H9 (cell line): ENCODE results near the gene SPEN. TPM values are rescaled to one million over a fixed set of nuclear protein-coding genes. Genes with fewer than 3 reads are reported as not detected.

Source experiments
- DNase-seq: peaks from one replicate; pipeline ENCODE4 v3.0.0-alpha.2; 2017
- H2AFZ ChIP-seq: one replicate; pipeline ENCODE4 v1.6.1; 2013; ENCODE audit warnings: mild to moderate bottlenecking, low read length, control low read depth, moderate library complexity
- H2AK5ac ChIP-seq: 2 replicates; pipeline ENCODE4 v1.6.1; 2013; ENCODE audit warnings: low read length, control low read depth, mixed read lengths; ENCODE audit not compliant: insufficient read length
- H2BK120ac ChIP-seq: one replicate; pipeline ENCODE4 v1.6.1; 2013; ENCODE audit warnings: low read depth, mild to moderate bottlenecking, low read length, control low read depth, inconsistent platforms; ENCODE audit not compliant: poor library complexity, severe bottlenecking
- H2BK12ac ChIP-seq: 2 replicates; pipeline ENCODE4 v1.6.1; 2013; ENCODE audit warnings: low read length, control low read depth, mixed read lengths, low read depth; ENCODE audit not compliant: insufficient read length
- H2BK15ac ChIP-seq: 2 replicates; pipeline ENCODE4 v1.6.1; 2013; ENCODE audit warnings: low read depth, low read length, control low read depth
- H2BK20ac ChIP-seq: one replicate; pipeline ENCODE4 v1.6.1; 2013; ENCODE audit warnings: low read depth, mild to moderate bottlenecking, low read length, control low read depth, inconsistent platforms; ENCODE audit not compliant: poor library complexity, severe bottlenecking
- H2BK5ac ChIP-seq: 2 replicates; pipeline ENCODE4 v1.6.1; 2013; ENCODE audit warnings: low read length, control low read depth, mixed read lengths; ENCODE audit not compliant: insufficient read length
- H3K14ac ChIP-seq: 2 replicates; pipeline ENCODE4 v1.6.1; 2013; ENCODE audit warnings: low read length, control low read depth; ENCODE audit not compliant: insufficient read depth
- H3K18ac ChIP-seq: 2 replicates; pipeline ENCODE4 v1.6.1; 2013; ENCODE audit warnings: low read depth, mild to moderate bottlenecking, mixed read lengths, low read length, control low read depth; ENCODE audit not compliant: insufficient read length
- H3K23ac ChIP-seq: 2 replicates; pipeline ENCODE4 v1.6.1; 2013; ENCODE audit warnings: low read length, control low read depth, mixed read lengths, low read depth; ENCODE audit not compliant: insufficient read length
- H3K23me2 ChIP-seq: 2 replicates; pipeline ENCODE4 v1.6.1; 2013; ENCODE audit warnings: low read depth, mild to moderate bottlenecking, mixed read lengths, low read length, control low read depth; ENCODE audit not compliant: insufficient read length, poor library complexity, severe bottlenecking
- H3K27ac ChIP-seq: 2 replicates; pipeline ENCODE4 v1.5.1; 2013; ENCODE audit warnings: low read length, control low read depth, mixed read lengths, low read depth; ENCODE audit not compliant: insufficient read length
- H3K27me3 ChIP-seq: 2 replicates; pipeline ENCODE4 v1.6.1; 2013; ENCODE audit warnings: low read length, control low read depth, inconsistent platforms; ENCODE audit not compliant: insufficient read depth
- H3K4ac ChIP-seq: 2 replicates; pipeline ENCODE4 v1.6.1; 2013; ENCODE audit warnings: low read depth, mild to moderate bottlenecking, control low read depth, inconsistent platforms, low read length, moderate library complexity
- H3K4me1 ChIP-seq: 2 replicates; pipeline ENCODE4 v1.6.1; 2013; ENCODE audit warnings: low read length, control low read depth, inconsistent platforms; ENCODE audit not compliant: insufficient read depth
- H3K4me2 ChIP-seq: 2 replicates; pipeline ENCODE4 v1.6.1; 2013; ENCODE audit warnings: low read length, control low read depth, mixed read lengths; ENCODE audit not compliant: insufficient read length, insufficient read depth
- H3K56ac ChIP-seq: 2 replicates; pipeline ENCODE4 v1.6.1; 2013; ENCODE audit warnings: low read depth, mild to moderate bottlenecking, mixed read lengths, low read length, control low read depth; ENCODE audit not compliant: insufficient read length
- H3K79me1 ChIP-seq: 2 replicates; pipeline ENCODE4 v1.6.1; 2013; ENCODE audit warnings: low read depth, mild to moderate bottlenecking, moderate library complexity, low read length, control low read depth, inconsistent platforms; ENCODE audit not compliant: insufficient read depth, poor library complexity, severe bottlenecking
- H3K79me2 ChIP-seq: 2 replicates; pipeline ENCODE4 v1.6.1; 2013; ENCODE audit warnings: low read length, control low read depth, inconsistent platforms; ENCODE audit not compliant: insufficient read depth
- H3K9ac ChIP-seq: 2 replicates; pipeline ENCODE4 v1.6.1; 2013; ENCODE audit warnings: low read length, control low read depth, mixed read lengths; ENCODE audit not compliant: insufficient read length; ENCODE audit errors: extremely low read depth
- H3K9me3 ChIP-seq: one replicate; pipeline ENCODE4 v1.6.1; 2013; ENCODE audit warnings: low read depth, low read length, inconsistent platforms; ENCODE audit not compliant: control insufficient read depth
- H3T11ph ChIP-seq: one replicate; pipeline ENCODE4 v1.6.1; 2013; ENCODE audit warnings: mild to moderate bottlenecking, low read length, control low read depth, inconsistent platforms
- H4K20me1 ChIP-seq: one replicate; pipeline ENCODE4 v1.6.1; 2013; ENCODE audit not compliant: control insufficient read depth, insufficient read length, insufficient read depth
- H4K5ac ChIP-seq: 2 replicates; pipeline ENCODE4 v1.6.1; 2013; ENCODE audit warnings: low read depth, mild to moderate bottlenecking, mixed read lengths, low read length, control low read depth; ENCODE audit not compliant: insufficient read length
- H4K8ac ChIP-seq: replicated peaks from 2 replicates; pipeline ENCODE4 v1.6.1; 2013; ENCODE audit warnings: low read length, control low read depth, mixed read lengths, low read depth; ENCODE audit not compliant: insufficient read length
- H4K91ac ChIP-seq: 2 replicates; pipeline ENCODE4 v1.6.1; 2013; ENCODE audit warnings: low read depth, mild to moderate bottlenecking, moderate library complexity, mixed read lengths, low read length, control low read depth; ENCODE audit not compliant: insufficient read length
- H3K27ac Mint-ChIP-seq, 3 experiments: 2 replicates in 2 of 3; 3 replicates in 1 of 3; pipeline ENCODE4 v1.8.0; 2020 to 2021; ENCODE audit warnings: mixed read lengths in 3 of 3, mild to moderate bottlenecking in 1 of 3, moderate library complexity in 1 of 3
- H3K27me3 Mint-ChIP-seq: 2 replicates; pipeline ENCODE4 v1.8.0; 2021; ENCODE audit warnings: low read depth, mild to moderate bottlenecking, moderate library complexity, mixed read lengths
- H3K36me3 Mint-ChIP-seq, 3 experiments: 2 replicates in 2 of 3; 3 replicates in 1 of 3; pipeline ENCODE4 v1.8.0; 2020 to 2021; ENCODE audit warnings: low read depth in 3 of 3, mixed read lengths in 3 of 3; ENCODE audit not compliant: insufficient read depth in 1 of 3
- H3K4me1 Mint-ChIP-seq, 2 experiments: 2 replicates each; pipeline ENCODE4 v1.8.0; 2020; ENCODE audit warnings: mixed read lengths in 2 of 2
- H3K4me3 Mint-ChIP-seq, 2 experiments: 2 replicates in 1 of 2; 3 replicates in 1 of 2; pipeline ENCODE4 v1.8.0; 2020 to 2021; ENCODE audit warnings: mild to moderate bottlenecking in 2 of 2, mixed read lengths in 2 of 2, moderate library complexity in 1 of 2
- H3K9me3 Mint-ChIP-seq, 2 experiments: 2 replicates in 1 of 2; 3 replicates in 1 of 2; pipeline ENCODE4 v1.8.0; 2020; ENCODE audit warnings: mild to moderate bottlenecking in 2 of 2, mixed read lengths in 2 of 2, moderate library complexity in 1 of 2
- CTCF ChIP-seq: fragments of 200-600 bp; sonication (generic); conservative IDR thresholded peaks from 3 replicates; pipeline ENCODE4 v1.8.0; 2021; ENCODE audit warnings: antibody characterized with exemption, mild to moderate bottlenecking
- WGBS: extraction: QIAGEN DNeasy Blood & Tissue Kit; methylation state at CpG from one replicate; pipeline ENCODE4 v1.1.7; 2013; ENCODE audit warnings: missing lambda C conversion rate, low lambda C conversion rate, mixed read lengths; ENCODE audit not compliant: insufficient read length; ENCODE audit errors: extremely low coverage; 5-methylcytosine and 5-hydroxymethylcytosine counted together
- total RNA-seq: library from RNA; stranded (reverse); gene quantifications from 2 replicates; pipeline ENCODE4 v1.2.1, GENCODE V29; 2021

The SPEN gene
- total RNA-seq, 1 experiment from 2014 or later: 59.6 TPM

DNA sequence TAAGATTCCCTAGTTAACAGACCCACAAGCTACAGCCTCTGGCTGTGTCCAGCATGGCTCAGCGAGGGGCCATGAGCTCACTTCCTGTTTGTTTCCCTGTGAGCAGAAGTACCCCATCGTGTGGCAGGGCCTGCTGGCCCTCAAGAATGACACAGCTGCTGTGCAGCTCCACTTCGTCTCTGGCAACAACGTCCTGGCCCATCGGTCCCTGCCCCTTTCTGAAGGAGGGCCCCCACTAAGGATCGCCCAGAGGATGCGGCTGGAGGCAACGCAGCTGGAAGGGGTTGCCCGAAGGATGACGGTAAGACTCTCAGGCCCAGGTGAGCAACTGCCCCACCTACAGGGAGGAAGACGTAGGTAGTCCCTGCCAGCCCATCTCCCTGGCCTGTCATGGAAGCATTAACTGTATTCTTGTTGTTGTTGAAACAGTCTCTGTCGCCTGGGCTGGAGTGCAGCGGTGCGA is 90.2 kb downstream of the SPEN start:
- Histone ChIP-seq H2AK5ac (no peak overlapping the region), H2AFZ (no peak overlapping the region), H2BK15ac (no peak overlapping the region), H2BK12ac (no peak overlapping the region), H3K23me2 (no peaks in the 10 kb centered on the region), H3K18ac (no peak overlapping the region), H3K9ac (no peak overlapping the region), H3K4me1 (no peaks in the 10 kb centered on the region), H4K20me1 (no peaks in the 10 kb centered on the region), H4K5ac (no peak overlapping the region), H3K4me2 (no peak overlapping the region), H2BK20ac (no peak overlapping the region), H3K79me1 (no peaks in the 10 kb centered on the region), H4K91ac (no peak overlapping the region), H3K27me3 (no peaks in the 10 kb centered on the region), H3K56ac (no peak overlapping the region), H3K27ac (no peak overlapping the region), H3K9me3 (no peaks in the 10 kb centered on the region), H3K4ac (no peak overlapping the region), H3T11ph (no peak overlapping the region), H3K14ac (no peak overlapping the region), H4K8ac (no peak overlapping the region), H2BK5ac (no peak overlapping the region), H3K79me2 (no peaks in the 10 kb centered on the region), H3K23ac (no peak overlapping the region), H2BK120ac (no peak overlapping the region)
- Mint-ChIP-seq H3K27ac (peak overlapping the region; percentile 91 to 97 (median 96); a peak in 6 of 7 replicates), H3K27me3 (no peaks in the 10 kb centered on the region), H3K9me3 (no peaks in the 10 kb centered on the region), H3K4me1 (peaks cover 5 to 6% of the 10 kb centered on the region in 2 experiments), H3K4me3 (no peak overlapping the region), H3K36me3 (peaks cover 47 to 81% (median 75%) of the 10 kb centered on the region in 3 experiments)
- TF ChIP-seq CTCF: peak; percentile 59
- DNase-seq: no peak
- no CpG with 5 or more reads among the region's 14 CpGs for WGBS
